Cardiac muscle cell (in vitro differentiated cells and primary cell): Measurements from ENCODE around the gene ESPL1. TPM values are rescaled to one million over a fixed set of nuclear protein-coding genes. Genes with fewer than 3 reads are reported as not detected.
A peak's percentile ranks its signal among the peaks of the same experiment; 100 is the strongest.

Experiments used
- DNase-seq, 2 donors: peaks; one replicate each; pipeline versions ENCODE4 v3.0.0 to v3.0.0-alpha.2; 2010 to 2017; ENCODE audit warnings: low read depth in 1 of 2, low spot score in 1 of 2
- H3K27ac ChIP-seq: fragments of 200-600 bp; sonication (generic); 2 replicates; pipeline ENCODE4 v1.5.1; 2016
- H3K27me3 ChIP-seq: fragments of 200-600 bp; sonication (generic); 2 replicates; pipeline ENCODE4 v1.6.0; 2016; ENCODE audit warnings: control low read depth
- H3K36me3 ChIP-seq: fragments of 200-600 bp; sonication (generic); 2 replicates; pipeline ENCODE4 v1.5.1; 2016; ENCODE audit warnings: control low read depth
- H3K4me1 ChIP-seq: fragments of 200-600 bp; sonication (generic); 2 replicates; pipeline ENCODE4 v1.8.1; 2017; ENCODE audit warnings: low read depth, mild to moderate bottlenecking, mixed run types
- H3K4me3 ChIP-seq: fragments of 200-600 bp; sonication (generic); 2 replicates; pipeline ENCODE4 v1.5.1; 2016; ENCODE audit warnings: mild to moderate bottlenecking
- H3K9me3 ChIP-seq: fragments of 200-600 bp; sonication (generic); 2 replicates; pipeline ENCODE4 v1.5.1; 2017; ENCODE audit warnings: low read depth, mild to moderate bottlenecking, control low read depth
- polyA plus RNA-seq: library from polyadenylated mRNA; unstranded; fragments of >200 nt; fragmentation: Nextera tagmentation; extraction: Ambion mirVana; gene quantifications from 2 replicates; pipeline ENCODE4 v1.2.1, GENCODE V29; 2016
- total RNA-seq: library from RNA; depleted of rRNA; stranded (reverse); fragments of >200 nt; gene quantifications from 2 replicates; pipeline ENCODE4 v1.2.3, GENCODE V29; 2016
- TF ChIP-seq, protein P1 (sequence below): IDR thresholded peaks from 2 replicates; pipeline ENCODE4 v1.5.1; 2012; ENCODE audit warnings: low read depth, mild to moderate bottlenecking, low read length

ESPL1 gene
- total and polyA plus RNA-seq, 2 experiments from 2014 or later, result 1.3 to 23.9 TPM

DNA sequence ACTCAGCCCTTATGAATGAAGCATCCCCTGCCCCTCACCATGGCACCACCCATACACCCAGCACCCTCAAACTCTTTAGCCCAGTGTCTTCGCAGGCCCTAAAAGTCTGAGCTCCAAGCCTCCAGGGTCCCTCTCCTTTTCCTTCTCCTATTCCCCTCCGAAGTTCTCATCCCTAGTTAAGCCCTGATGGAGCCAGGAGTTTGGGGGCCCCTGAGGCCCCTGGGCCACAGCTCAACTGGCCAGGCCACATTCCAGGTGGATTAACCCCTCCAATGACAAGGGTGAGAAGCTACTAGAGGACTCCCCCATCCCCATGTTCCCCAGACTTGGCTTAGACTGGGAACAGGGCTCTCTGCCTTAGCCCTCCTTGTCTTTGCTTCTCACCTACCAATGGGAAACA is 38.6 kb upstream of the ESPL1 start:
- Histone ChIP-seq H3K36me3 (no peaks in the 10 kb centered on the region), H3K9me3 (no peaks in the 10 kb centered on the region), H3K4me1 (peaks cover 38% of the 10 kb centered on the region), H3K4me3 (no peak overlapping the region), H3K27me3 (no peaks in the 10 kb centered on the region), H3K27ac (no peak overlapping the region)
- DNase-seq, result no peak
- TF ChIP-seq, protein P1, sequence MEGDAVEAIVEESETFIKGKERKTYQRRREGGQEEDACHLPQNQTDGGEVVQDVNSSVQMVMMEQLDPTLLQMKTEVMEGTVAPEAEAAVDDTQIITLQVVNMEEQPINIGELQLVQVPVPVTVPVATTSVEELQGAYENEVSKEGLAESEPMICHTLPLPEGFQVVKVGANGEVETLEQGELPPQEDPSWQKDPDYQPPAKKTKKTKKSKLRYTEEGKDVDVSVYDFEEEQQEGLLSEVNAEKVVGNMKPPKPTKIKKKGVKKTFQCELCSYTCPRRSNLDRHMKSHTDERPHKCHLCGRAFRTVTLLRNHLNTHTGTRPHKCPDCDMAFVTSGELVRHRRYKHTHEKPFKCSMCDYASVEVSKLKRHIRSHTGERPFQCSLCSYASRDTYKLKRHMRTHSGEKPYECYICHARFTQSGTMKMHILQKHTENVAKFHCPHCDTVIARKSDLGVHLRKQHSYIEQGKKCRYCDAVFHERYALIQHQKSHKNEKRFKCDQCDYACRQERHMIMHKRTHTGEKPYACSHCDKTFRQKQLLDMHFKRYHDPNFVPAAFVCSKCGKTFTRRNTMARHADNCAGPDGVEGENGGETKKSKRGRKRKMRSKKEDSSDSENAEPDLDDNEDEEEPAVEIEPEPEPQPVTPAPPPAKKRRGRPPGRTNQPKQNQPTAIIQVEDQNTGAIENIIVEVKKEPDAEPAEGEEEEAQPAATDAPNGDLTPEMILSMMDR, result no peak

DNA sequence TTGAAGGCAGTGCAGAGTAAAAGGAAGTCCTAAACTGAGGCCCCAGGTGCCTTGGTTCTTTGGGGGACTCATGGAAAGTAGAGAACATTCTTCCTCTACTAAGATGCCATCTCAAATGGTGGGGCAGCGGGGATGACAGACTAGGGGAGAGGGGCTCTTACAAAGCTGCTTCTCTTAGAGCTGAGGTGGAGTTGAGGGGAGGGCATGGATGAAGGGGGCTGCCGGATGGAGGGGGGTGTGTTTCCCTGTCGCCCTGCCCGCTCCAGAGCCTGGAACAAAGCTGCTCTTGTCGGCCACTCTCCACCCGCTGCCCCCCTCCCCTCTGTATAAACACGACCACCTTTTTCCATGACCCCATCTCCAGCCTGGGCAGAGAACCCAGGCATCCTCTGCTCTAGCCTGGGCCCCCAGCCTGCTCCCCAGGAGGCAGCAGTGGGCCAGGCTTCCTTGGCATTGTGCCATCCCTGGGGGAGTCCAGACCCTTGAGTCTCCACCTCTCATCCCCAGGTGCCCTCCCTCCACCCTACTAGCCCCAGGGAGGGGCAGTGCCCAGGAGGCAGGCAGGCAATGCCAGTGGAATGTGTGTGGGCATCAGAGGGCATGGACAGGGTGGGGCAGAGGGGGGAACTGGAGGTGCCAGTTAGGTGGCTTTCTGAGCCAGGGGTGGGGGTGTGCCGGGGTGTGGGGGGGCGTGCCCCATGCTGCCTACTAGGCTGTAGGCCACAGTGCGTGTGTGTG is 37.8 kb upstream of the ESPL1 start:
- no peaks in the 10 kb centered on the region for H3K36me3 ChIP-seq
- no peaks in the 10 kb centered on the region for H3K9me3 ChIP-seq
- H3K27ac ChIP-seq, result no peak overlapping the region
- H3K4me3 ChIP-seq, result no peak overlapping the region
- TF ChIP-seq, protein P1, result no peak
- H3K4me1 ChIP-seq, result peaks cover 33% of the 10 kb centered on the region
- no peak for DNase-seq
- no peaks in the 10 kb centered on the region for H3K27me3 ChIP-seq

DNA sequence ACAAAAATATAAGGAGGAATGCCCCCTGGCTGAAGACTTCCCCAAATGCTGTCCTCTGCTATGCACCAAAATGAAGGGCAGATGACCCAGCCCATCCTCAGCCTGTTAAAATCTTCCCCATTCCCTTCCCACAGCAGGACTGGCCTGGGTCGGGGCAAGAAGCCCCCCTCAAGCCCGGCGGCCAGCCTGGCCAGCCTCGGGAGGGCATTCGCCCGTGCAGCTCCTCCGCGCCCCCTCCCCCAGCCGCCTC is 36.5 kb upstream of the ESPL1 start:
- no peak for DNase-seq
- Histone ChIP-seq H3K27me3 (no peaks in the 10 kb centered on the region), H3K27ac (no peak overlapping the region), H3K36me3 (no peaks in the 10 kb centered on the region), H3K4me1 (peaks cover 25% of the 10 kb centered on the region), H3K4me3 (peak overlapping the region; percentile 37), H3K9me3 (no peaks in the 10 kb centered on the region)
- TF ChIP-seq, protein P1, result no peak

DNA sequence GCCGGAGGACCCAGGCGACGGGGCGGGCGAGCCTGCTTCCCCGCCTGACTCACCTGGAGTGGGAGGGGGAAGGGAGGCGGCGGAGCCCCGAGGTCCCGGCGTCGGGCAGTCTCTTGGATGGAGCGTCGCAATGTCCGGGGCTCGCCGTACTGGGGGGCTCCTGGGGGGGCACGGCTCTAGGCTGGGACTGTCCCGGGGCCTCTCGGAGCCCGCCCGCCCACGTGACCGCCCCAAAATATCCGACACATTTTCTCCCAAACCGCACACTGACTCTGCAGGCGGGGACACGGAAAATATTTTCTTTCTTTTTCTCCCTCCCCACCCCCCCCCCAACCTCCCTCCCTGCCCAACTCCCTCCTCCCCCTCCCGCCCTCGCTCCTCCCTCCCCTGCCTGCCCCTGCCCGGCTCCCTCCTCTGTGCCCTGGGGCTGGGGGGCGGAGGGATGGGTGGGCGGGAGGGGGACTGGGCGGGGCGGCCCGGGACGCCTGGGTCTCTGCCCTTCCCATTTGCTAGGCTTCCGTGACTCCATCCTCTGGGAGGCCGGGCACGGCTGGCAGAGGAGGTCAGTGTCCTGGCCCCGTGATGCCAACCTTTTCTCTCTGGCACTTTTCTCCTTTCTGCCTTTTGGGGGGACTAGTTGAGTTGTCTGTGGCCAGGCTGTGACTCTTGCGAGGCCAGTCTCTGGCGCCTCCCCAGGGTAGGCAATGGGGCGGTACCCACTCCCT is 36.0 kb upstream of the ESPL1 start, which contains the start of gene RARG:
Gene RARG, minus strand, starts transcription at position 289 of the 725 bp plus-strand sequence. CDS start 4,664 bp downstream, outside the sequence.
- no peaks in the 10 kb centered on the region for H3K9me3 ChIP-seq
- peak within 1 kb of the TSS; percentile 43 for H3K27ac ChIP-seq
- H3K36me3 ChIP-seq, result no peaks in the 10 kb centered on the region
- DNase-seq, result peak in 1 of 2 donors; percentile 56
- TF ChIP-seq, protein P1, result no peak
- no peaks in the 10 kb centered on the region for H3K27me3 ChIP-seq
- H3K4me1 ChIP-seq, result peaks cover 25% of the 10 kb centered on the region
- H3K4me3 ChIP-seq, result peak within 1 kb of the TSS; percentile 37

DNA sequence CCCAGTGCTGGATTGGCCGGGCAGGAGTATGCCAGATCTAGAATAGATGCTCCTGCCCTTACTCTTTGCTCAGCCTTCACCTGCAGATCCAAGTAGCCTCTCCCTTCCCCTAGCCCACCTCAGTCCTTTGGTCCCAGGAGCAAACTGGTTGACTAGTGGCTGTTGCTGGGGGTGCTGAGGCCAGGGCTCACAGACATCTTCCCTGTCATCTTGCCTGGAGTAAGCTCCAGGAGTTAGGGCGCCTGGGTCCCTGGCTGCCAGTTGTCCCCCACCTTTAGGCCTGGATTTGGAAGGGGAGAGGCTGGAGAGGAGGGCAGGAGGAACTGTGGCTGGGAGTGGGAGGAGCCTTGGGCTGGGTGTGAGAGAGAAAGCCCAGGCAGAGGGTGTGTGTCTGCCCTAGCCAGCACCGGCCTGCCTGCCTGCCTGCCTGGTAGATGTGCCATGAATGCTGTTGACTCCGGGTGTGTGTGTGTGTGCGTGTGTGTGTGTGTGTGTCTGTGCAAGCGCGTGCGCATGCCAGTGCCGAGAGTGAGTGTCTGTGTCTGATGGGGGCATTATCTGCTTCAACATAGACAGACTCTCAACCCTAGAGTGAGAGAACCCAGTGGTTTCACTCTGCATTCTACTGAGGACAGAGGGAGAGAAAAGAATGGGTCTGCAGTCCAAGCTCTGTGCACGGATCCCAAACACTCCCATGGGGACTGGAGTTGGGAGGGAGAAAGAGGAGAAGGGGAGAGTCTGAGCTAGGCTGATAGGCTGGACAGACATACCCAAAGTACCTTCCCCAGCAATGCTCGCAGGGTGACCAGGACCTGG is 35.2 kb upstream of the ESPL1 start:
- H3K4me3 ChIP-seq, result peak overlapping the region; percentile 37
- H3K27me3 ChIP-seq, result no peaks in the 10 kb centered on the region
- no peaks in the 10 kb centered on the region for H3K9me3 ChIP-seq
- TF ChIP-seq, protein P1, result no peak
- H3K4me1 ChIP-seq, result peaks cover 25% of the 10 kb centered on the region
- peak overlapping the region; percentile 43 for H3K27ac ChIP-seq
- peak; percentile 38 to 66 for DNase-seq
- H3K36me3 ChIP-seq, result no peaks in the 10 kb centered on the region
